HG03521 (cell line): ENCODE measurements around the gene ARSJ.

ENCODE experiments used
- ATAC-seq: cut with Tn5 transposase; IDR thresholded peaks from one replicate; pipeline ENCODE4 v1.9.1; 2021; ENCODE audit warnings: mild to moderate bottlenecking, moderate library complexity; ENCODE audit not compliant: unreplicated experiment

Gene ARSJ

DNA sequence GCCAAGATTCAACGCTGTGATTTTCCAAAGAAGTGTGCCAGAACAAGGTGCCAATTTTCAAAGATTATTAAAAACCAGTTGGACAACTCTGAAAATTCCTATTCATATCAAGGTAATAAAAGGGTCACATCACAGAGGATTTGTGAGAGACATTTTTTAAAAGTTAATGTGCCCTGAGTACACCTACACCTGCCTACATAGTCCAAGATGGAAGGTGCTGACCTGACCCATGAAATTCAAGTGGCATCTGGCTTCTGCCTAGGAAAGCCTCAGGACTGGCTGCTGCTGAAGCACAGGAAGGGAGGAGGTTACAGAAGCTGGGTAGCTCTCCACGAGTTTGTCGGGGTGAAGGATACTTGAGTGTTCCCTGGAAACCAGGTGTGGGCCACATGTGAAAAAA, 11.4 kb upstream of the ARSJ start:
- ATAC-seq = no peak

DNA sequence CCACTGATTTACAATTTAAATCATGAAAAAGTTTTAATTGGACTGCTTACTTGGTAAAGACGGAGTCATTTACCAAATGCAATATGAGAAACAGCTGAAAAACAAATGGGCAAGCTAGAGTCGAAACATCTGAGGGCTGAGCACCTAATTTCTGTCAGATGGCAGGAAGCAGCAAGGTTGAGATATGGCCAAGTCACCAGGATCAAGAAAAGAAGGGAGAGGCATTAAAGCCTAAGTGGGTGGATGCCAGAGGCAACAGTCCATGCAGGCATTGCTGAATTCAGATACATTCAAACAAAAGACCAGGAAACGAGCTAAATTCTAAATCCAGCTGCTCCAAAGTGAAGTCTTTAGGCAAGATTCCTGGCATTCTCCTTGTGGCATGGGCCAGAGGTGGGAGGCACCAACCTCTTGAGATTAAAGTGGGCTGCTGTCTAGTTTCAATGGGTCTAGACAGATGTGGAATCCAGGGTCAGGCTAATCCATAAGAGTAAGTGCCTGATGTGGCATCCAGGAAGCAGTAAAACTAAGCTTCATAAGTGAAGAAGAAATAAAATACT, 8.0 kb upstream of the ARSJ start:
- no peak for ATAC-seq

DNA sequence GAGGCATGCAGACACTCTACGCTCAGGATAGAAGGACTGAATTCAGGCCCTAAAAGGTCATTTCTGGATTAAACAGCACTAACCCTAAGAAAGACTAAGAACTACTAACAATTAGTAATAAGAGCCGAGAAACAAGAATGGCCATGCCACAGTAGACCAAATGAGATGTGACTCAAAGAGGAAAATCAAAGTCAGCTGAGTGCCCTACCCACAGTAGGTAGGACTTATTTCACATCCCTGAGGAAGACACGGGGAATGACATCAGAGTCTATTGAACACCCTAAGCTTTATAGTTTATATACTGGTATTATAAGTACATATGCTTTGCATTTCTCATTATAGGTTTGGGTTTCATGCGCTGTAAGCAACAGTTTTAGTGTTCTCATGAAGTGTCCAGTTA, 2.7 kb upstream of the ARSJ start:
- no peak for ATAC-seq

DNA sequence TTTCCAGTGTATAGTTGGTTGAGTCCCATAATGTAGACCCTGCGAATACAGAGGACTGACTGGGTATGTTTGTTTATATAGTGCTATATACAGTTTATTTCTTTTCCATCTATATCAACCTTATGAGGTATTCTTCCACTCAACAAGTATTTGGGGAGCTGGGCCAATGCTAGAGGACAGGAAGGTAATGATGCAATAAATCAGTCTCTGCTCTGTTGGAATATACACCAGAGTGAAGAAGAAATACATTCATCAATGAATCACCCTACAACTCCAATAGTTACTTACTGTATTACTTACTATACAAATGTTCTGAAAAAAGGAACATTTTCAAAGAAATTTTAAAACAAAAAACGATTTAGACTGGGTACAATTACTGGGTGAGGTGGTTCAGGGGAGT, 2.1 kb upstream of the ARSJ start:
- ATAC-seq = no peak

DNA sequence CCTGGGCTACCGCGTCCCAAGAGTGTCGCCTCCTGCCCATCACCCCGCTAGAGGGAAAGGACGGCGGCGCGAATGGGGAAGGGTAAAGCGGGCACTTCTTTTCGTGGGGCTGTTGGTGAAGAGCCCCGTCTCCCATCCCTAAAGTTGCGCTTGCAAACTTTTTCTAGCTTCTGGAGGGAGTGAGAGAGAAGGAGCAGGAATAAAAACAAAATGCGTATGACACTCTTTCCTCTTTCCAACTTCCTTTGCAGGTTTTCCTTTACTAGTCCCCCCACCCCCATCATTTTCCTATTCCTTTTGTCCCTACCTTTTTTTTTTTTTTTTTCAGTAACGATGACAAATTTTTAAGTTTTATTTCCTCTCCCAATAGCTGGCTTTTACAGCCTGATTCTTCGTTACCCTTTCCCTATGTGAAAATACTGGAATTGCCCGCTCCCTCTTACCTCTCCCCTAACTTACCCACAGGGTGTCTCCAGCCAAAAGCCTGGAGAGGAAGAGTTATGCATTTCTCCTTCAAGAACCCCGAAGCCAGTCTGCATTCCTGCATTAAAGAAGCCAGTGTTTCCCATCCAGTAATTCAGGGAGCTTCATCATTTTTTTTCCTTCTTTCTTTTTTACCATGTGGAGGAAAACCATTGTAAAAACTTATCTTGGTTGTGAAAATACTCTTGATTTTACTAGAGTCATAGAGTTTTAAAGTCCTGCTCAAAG, 613 bp upstream of the ARSJ start:
- no peak for ATAC-seq

DNA sequence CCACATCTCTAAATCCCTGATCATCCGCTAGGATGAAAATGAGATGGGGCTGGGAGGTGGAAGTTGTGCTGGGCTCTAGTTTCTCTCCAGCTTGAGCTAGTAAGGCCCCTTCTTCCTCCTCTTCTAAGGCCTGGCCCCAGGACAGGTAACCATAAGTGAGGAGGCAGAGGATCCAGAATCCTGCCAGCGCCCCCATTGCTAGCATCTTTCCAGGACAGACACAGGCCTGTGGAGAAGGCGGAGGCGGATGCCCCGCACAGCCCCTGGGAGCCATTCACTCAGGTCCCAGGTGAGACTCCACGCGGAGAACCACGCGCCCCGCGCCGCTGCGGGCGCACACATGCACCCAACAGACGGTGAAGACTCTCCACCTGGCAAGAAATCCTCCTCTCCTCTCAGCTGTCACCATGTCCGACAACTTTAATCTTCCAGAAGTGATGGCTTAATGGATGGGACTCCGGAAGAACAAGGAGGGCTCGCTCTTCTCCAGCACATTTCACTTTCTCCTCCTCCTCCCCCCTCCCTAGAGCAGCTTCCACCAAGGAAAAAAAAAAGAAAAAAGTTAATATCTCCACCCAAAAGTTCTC, 793 bp downstream of the ARSJ start:
- ATAC-seq = no peak

DNA sequence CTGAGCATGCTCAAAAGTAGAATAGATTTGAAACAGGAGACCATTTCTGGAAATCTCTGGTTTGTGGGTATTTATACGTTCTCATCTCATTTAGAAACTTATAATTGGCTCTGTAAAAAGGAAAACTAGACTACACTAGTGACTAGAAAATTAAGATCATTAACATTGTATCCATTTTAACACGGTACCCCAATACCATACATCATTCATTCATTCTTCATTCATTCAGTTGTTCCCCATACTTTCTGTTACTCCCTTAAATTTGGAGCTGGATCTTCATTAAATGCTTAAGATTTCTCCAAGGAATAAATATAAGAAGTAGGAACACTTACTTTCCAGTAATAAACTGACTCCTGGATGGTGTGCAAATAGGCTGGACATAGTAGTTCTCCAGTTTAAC, 1.3 kb downstream of the ARSJ start:
- ATAC-seq = no peak

DNA sequence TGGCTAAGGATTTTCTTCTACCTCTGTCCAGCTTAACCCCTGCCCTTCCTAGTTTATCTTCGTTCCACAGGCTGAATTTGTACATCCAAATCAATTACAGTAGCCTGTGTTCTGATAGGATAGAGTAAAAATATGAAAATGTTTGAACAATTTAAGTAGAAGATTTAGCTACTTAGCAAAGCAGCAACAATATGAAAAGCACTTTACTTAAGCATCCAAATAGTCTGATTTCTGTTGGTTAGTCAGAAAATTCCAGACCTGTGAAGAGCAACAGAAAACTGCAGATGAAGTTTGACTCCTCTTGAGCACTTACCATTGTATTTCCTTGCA, 2.0 kb downstream of the ARSJ start:
- no peak for ATAC-seq

DNA sequence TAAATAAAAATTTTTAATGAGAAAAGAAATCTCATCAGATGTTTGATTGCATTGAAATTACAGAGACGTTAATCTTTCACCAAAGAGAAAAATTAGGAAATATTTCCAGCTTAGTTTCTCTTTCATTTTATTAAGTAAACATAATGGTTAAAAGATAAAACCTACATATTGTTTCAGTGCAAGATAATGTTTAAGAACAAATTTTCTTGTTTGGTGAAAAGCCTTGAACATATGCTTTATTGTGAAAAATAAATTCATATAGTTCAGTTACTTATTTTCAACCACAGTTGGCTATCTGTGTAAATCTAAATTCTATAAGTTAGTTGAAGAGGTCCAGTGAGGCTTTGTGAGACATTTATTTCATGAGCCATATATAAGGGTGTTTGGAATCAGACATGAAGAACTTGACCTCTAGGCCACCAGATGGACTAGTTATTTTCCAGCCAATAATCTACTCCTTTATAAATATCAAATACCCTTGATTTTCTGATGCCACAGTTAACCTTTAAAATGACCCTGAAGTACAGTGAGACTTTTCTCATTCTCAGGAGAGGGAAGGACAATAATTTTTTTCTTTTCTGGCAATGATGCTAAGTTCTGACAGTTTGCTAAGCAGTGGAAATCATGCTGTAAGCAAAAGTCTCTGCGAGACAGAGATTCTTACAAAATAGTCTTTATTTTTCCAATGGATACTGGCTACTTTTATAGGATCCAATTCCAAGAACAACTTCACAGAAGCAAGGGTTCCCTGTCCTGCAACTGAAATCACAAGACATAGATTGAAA, 2.5 kb downstream of the ARSJ start:
- no peak for ATAC-seq

DNA sequence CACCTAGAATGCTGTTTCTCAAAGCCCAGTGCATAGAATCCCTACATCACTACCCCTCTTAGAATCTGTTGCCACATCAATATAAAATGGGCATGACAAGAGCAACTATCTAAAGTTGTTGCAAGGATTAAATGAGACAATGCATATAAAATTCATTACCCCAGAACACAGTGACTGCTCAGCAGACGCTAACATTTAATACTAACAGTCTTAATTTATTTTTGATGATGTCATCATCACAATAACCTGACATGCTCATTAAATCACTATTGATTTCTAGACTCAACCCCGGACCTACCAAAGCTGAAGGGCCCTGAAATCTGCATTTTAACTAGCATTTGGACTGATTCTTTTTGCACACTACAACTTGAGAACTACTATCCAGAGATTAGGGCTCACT, 3.9 kb downstream of the ARSJ start:
- ATAC-seq = no peak

DNA sequence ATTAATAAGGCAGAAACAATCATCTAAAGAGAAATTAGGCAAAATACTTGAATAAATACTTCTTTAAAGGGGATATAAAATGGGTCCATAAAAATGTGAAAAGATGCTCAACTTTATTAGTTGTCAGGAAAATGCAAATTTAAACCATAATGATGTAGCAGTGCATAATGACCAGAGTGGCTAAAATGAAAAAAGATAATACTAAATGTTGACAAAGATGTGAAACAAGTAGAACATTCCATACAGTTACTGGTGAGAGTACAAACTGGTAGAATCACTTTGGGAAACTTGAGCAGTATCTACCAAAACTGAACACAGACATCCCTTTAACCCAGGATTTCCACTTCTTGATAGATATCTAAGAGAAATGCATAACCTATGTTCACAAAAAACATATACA, 5.0 kb downstream of the ARSJ start:
- no peak for ATAC-seq

DNA sequence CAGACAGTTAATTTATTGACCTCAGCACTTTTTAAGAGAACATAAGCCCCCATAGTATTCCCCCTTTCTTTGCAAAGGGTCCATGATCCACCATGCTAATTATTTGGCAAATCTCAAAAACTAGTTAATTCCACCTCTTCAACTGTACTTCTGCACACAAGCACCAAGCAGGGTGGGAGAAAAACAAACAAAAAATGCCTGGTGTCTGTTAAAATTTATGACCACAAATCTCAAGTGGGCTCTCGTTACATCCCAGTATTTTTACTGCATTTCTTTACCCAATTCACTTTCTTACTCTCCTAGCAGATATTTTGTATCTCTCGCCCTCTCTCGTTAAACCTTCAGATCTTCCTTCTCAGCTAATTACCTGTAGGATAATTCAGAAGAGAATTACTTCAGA, 6.1 kb downstream of the ARSJ start:
- ATAC-seq = no peak

DNA sequence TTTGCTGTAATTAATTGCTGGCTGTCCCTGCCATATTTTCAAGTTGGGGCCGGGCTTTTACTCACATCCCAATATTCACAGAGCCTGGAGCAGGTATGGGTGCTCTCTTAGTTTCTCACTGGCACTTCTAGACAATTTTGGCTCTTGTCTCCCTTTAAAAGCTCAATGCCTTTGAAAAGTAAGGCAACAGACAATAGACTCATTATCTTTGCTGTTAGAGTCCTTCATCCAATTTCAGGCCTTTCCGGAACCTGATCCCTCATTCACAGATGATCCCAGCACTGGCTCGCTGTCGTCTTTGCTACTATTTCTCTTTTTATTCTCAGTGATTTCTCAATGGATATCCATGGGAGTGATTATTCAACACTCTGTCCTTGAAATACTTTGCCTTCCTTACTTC, 6.7 kb downstream of the ARSJ start:
- no peak for ATAC-seq

DNA sequence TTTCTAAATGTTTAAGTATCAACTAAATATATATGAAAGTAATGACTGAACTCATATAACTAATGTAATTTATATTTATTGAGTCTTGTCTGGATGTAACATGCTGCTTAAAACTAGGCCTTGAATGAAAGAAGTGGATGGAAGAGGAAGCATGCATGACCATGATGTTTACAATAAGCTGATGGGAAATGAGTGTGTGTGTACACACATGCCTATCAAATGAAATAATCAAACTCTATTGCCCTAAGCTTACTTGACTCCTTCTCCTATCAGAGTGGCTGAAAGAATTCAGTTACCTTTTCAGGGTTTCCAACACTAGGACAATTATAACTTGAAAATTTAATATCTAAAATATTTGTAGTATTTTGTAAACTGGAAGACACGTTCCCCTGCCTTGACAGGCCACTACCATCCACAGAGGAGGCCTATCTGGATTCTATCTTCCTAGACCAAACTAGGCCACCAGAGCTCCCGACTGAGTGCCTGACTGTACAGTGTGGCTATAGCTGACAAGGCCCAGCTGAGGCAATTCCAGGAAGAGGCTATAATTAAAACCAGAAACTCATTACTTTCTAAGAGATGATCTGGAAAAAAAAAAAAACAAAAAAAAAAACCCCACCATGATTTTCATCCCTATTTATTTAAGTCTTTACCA, 7.6 kb downstream of the ARSJ start:
- ATAC-seq = no peak

DNA sequence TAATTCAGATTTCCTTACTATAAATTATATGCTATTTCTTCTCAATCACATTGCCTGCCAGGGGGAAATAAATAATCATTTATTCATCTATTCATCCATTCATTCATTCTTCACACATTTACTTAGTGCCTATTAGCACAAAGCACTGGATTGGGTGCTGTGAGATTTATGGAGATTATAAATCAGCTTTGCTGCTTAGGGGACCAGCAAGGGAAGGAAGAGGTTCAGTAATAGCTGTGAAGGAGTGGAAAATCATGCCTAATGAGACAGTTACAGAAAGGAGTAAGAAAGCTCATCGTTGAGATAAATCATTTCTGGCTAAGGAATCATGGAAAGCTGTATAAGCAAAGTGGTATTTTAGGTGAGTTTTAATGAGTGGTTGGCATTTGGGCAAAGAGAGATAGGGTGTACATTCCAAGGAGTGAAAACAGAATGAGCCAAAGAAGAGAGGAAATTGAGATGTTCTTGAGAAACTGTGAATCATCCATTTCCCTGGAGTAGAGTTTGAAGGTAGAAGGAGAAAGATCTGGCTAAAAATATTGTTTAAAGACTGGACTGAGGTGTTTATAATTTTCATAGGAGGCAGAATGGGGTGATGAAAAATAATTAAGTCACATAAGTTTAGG, 9.6 kb downstream of the ARSJ start:
- ATAC-seq = no peak

DNA sequence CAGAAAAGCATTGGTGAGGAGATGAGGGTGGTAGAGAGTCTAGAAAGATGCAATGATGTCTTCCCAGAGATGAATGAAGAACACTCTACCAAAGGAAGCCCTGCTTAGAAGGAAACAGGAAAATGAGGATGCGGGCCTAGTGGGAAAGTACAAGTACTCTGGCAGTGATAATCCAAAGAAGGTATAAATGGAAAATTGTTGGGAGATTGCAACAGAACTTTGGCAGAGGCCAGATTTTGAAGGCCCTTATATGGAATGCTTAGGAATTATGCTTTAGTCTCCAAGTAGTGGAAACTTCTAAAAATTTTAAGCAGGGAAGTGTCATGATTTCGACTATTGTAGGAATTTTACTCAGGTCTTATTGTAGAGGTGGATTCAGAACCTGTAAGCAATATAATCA, 11.0 kb downstream of the ARSJ start:
- ATAC-seq = no peak

DNA sequence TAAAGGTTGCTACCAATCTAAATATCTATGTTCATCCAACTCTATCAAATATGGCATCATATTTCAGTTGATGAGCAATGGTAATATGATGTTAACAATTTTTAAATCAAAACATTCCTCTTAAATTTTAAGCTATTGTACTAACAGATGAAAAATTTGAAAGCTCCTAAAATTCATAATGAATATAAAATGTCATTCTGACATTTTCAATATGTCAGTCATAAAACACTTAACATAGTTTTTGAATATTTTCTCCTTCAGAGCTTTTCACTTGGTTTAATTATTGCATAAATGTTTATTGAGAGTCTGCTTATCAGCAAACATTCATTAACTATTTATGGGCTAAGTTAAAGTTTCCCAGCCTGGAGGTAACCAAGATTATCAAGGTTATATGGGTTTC, 11.8 kb downstream of the ARSJ start:
- no peak for ATAC-seq

DNA sequence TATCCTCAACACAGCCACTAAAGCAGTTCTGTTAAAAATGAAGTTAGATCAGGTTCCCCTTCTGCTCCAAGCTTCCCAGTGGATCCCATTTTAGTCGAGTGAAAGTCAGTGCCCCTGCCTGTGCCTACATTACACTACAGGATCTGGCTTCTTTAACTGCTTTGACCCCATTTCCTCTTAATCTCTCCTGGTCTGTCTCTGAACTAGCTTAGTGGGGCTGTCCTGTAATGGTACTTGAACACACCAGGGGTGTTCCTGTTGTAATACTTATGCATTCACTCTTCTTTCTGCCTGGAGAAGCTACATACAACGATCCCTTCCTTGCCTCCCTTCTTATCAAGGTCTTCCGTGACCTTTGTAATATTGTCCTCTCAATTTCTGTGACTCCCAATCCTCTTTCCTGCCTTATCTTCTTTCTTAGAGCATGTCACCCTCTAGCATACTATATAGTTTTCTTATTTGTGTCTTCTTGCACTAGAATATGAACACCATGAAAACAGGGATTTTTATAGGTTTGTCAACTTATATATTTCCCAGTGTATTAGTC, 16.7 kb downstream of the ARSJ start:
- ATAC-seq = no peak

DNA sequence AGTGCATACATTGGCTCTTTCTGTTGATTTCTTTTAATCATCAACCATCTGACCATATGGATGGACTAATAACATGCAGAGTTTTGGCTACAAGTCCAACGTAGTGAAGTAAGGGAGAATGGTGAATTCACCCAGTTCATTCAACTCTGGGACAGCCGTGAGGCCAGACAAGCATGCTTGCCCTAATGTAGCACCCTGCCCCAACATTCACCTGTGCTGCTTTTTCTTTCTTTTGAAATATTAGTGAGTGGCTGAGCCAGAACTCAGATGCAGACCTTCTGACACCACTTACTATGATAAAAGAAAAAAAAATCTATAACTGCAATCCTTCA, 17.5 kb downstream of the ARSJ start:
- no peak for ATAC-seq

DNA sequence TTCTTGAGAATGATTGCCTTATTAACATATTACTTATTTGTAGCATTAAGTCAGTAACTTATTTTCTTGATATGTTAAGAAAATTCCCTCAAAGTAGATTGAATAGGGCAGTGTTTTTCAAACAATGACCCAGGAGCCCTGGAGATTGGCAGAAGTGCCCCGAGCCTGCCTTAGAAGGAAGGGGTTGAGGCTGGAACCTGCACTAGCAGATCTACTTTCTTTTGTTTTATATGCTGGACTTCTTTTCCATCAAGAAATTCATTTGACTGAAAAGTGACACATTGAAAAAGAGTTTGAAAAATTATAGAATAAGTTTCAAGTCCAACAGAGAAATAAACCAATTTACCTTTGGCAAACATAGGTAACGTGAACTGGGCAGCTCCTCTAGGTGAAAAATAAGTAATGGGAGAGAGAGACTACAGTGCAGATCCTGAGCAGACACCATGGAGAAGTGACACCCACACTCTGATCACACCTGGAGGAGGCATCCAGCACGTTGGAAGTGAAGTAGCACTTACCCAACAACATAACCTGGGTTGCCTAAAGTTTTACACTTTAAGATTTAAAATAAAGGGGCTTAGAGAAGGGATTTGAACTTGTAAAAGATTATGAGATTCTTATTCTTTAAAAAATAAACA, 18.6 kb downstream of the ARSJ start:
- ATAC-seq = no peak

DNA sequence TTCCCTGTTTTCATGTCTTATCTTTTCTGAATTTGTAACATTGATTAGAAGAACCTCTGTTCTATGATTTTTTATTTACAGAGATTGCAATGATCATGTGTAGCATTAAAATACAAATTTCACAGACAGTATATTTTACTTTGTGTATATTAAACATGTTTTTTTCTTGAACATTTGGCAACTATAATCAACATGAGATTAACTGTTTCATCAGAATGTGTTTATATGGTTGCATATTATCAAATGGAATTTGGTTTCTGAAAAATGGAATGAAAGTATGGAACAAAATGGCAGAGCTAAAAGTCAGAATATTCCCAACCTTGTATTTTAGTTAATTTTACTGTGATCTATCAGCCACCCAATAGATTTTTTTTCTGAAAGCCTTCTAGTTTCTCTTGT, 19.9 kb downstream of the ARSJ start:
- ATAC-seq = no peak
